ENCODE results near the gene DUS1L.

The DUS1L gene

GRCh38 chr17:82087961-82088837, 22.6 kb upstream of the DUS1L start:
- DNase-seq = no peak

- no peak for DNase-seq
Observed at GRCh38 chr17:82086941-82087906, 21.6 kb upstream of the DUS1L start.

GRCh38 chr17:82085931-82086764, 20.5 kb upstream of the DUS1L start:
- no peak for DNase-seq

GRCh38 chr17:82085031-82085861, 19.6 kb upstream of the DUS1L start:
- DNase-seq = no peak

DNA sequence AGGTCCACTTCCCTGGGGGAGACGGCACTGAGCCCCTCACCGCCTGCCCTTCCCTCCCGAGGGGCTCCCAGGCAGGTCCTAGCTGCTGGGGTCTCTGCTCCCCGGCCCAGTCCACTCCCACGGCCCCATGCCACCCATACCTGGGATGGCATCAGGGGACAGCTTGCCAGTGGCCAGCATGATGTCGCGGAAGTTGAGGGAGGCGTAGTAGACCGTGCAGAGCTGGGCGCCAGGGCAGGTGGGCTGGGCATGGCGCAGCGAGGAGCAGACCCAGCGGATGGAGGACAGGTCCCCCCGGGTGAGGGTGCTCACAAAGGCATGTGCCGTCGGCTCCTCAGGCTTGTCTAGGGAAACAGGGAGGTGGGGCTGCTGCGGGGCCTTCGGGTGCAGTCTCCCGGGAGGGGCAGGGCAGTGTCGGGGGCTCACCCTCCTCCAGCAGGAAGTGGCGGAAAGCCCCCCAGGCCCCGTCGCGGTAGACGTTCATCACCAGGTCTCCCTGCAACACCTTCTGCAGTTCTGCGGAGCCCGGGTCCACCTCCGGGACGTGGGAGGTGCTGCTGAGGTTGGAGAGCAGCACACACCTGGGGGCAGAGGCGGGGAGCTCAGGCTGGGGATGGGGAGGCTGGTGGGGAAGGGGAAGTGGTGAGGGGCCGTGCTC, 18.9 kb upstream of the DUS1L start:
- no peak for DNase-seq

DNA sequence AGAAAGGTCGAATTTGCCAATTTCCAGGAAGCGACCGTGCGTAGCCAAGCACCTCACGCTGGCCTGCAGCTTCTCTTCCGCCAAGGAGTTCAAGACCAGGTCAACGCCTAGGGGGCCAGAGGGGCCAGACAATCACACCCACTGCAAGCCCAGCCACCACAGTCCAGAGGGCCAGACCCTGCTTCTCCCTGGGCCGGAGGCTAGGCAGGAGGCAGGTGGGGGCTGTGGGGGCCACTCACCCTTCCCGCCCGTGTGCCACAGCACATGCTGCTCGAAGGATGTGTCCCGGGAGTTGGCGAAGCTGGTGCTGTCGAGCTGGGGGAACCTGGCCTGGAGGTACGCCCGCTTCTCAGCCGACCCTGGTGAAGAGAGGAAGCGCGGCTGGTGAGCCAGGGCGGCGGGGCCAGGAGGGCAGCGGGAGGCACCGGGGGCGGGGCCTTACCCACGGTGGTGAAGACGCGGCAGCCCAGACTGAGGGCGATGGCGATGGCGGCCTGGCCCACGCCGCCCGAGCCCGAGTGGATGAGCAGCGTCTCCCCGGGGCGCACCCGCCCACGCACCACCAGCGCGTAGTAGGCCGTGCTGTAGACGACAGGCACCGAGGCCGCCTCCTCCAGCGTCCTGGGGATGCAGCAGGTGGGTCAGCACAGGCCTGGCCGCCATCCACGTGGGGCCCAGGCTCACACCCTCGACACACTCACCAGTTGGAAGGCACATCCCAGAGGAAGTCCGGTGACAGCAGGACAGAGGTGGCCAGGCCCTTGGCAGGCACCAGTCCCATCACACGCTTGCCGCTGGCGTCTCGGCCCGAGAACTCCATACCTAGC, 18.1 kb upstream of the DUS1L start:
- no peak for DNase-seq

- no peak for DNase-seq
Observed at GRCh38 chr17:82083009-82083408, 17.4 kb upstream of the DUS1L start.

GRCh38 chr17:82082456-82082855, 16.9 kb upstream of the DUS1L start:
- DNase-seq = no peak

GRCh38 chr17:82081966-82082365, 16.4 kb upstream of the DUS1L start:
- DNase-seq = no peak

- DNase-seq = no peak
Observed at GRCh38 chr17:82081546-82081945, 15.9 kb upstream of the DUS1L start.

GRCh38 chr17:82080789-82081464, 15.3 kb upstream of the DUS1L start:
- DNase-seq = no peak

- DNase-seq = no peak
Observed at GRCh38 chr17:82080048-82080788, 14.6 kb upstream of the DUS1L start.

- DNase-seq = no peak
Observed at GRCh38 chr17:82079001-82079677, 13.5 kb upstream of the DUS1L start.

DNA sequence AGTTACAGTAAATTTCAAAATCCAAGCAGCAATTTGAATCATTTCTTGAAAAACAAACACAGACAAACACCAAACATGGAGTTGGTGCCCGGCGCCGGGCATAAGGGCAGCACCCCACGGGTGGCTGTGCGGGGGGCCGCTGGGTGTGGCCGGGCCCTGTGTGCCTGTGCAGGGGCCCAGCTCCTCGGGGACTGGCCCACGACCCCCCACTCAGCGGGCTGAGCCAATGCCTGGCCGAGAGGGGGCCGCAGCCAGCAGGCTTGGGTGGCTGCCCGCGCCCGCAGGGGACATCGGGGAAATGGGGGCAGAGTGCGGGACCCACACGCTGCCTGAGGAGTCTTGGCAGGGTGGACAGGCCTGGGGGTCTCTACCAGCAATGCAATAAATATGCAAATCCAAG, 12.8 kb upstream of the DUS1L start:
- DNase-seq = no peak

GRCh38 chr17:82077617-82078358, 12.2 kb upstream of the DUS1L start:
- DNase-seq = no peak

DNA sequence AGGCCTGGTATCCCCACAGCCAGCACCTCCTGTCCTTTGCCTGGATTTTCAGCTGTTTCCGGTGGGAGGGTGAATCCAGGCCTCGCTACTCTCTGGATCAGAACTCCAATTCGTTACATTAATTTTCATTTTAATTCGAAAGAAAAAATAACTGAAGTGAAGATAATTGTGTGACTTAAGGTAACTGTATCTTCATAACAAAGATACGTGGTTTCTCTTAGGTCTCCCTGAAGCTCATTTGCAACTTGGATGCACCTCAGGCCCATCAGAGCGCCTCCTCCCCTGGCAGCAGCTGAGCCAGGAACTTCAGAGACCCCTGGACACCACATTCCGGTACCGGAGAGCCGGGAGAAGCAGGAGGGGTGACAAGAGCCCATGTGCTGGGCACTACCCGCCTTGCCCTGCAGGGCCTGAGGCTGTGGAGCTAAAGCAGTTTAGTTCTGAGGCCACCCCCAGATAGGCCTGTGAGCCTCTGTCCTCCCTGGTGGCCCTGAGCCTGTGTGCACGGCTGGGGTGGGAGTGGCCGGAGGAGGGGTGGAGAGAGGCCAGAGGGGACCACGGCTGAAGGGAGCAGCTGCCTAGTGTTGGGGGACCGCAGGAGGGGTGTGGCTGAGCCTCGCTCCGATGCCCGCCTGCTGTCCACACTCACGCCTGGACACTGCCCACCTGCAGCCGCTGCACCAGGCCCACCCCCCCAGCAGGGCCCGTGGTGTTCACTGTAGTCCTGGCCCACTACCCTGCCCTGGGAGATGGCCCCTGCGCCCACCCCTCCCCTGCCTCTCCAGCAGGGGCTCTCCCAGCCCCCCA, 11.4 kb upstream of the DUS1L start:
- DNase-seq = no peak
